HG03045 (cell line): Measurements from ENCODE around the gene SMYD1.
"Not testable (repeated sequence)": the region's sequence is repeated elsewhere in the genome, so short reads cannot be mapped to it uniquely, and the experiment has no call there.

Experiments
- ATAC-seq: cut with Tn5 transposase; IDR thresholded peaks from one replicate; pipeline ENCODE4 v1.9.1; 2021; ENCODE audit warnings: mild to moderate bottlenecking, moderate library complexity; ENCODE audit not compliant: unreplicated experiment

SMYD1 gene

DNA sequence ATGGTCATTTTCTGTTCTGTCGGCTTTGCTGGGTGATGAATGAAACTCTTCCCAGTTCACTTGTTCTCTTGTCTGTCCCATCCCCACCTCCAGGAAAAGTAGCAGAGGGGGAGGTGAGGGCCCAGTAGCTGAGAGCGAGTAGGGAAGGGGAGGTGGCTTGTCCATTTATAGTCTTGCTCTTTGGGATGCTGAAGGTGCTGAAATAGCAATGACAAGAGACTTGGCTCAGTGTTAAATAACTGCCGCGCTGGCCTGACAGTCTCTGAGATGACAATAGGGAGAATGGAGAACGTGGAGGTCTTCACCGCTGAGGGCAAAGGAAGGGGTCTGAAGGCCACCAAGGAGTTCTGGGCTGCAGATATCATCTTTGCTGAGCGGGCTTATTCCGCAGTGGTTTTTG is at the start of gene SMYD1:
Gene SMYD1, plus strand, starts transcription at position 228 of the 400 bp plus-strand sequence. Its CDS starts 40 bp downstream, at position 268.
- ATAC-seq, result no peak

DNA sequence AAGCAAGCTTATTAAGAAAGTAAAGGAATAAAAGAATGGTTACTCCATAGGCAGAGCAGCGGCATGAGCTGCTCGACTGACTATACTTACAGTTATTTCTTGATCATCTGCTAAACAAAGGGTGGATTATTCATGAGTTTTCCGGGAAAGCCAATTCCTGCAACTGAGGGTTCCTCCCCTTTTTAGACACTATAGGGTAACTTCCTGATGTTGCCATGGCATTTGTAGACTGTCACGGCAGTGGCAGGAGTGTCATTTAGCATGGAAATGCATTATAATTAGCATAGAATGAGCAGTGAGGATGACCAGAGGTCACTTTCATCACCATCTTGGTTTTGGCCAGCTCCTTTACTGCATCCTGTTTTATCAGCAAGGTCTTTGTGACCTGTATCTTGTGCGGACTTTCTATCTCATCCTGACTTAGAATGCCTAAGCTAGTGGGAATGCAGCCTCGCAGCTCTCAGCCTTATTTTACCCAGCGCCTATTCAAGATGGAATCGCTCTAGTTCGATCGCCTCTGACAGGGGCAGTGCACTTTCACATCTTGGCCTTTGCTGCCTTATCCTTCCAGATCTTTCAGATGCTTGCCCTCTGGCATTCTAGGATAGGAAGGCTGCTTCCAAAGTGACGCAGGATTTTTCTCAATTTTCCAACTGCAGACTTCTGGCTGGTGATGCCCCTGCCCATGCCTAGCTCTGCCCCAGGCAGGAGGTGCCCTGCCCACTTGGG is 49.4 kb upstream of the SMYD1 start:
- not testable (repeated sequence) for ATAC-seq

DNA sequence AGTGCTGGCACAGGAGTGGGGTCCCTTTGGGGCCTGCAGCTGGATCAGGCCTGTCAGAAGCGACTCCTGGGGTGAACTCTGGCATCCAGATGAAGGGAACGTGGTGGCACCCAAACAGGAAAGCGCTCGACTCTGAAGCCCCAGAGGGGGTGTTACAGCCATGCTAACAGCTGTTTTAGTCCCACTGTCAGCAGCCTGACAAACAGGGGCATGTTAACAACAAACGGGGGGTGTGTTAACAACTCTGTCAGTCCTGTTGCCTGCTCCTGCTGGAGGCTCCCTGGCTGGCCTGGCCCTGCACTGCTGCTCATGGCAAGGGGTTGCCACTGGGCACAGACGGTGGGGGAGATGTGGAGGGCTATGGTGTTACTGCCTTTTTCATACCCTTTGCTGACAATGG is 48.7 kb upstream of the SMYD1 start:
- ATAC-seq, result no peak

DNA sequence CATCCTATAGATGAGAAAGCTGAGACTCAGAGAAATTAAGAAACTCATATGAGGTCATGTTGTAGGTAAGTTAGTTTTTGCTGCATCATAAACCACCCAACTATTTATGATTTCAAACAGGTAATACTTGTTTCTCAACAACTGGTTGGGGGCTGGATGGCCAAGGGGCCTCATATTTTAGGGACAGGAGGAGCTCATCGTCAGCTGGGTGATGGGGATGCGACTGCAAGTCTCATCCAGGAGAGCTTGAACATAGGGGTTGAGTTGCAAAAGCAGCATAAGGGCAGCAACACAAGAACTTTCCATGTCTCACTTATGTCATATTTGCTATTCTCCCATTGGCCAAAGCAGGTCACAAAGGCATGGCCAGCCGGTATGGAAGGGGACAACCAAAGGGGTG is 47.6 kb upstream of the SMYD1 start:
- ATAC-seq, result no peak

DNA sequence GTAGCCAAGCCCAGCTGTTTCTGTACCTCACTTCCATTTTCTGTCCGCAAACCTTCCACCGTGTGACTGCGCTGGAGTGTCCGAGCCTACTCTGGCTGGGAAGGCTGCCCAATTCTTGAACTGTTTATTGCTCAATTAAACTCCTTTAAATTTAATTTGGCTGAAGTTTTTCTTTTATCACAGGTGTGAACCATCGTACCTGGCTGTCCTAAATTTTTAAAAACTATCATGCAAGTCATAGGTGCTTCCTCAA is 45.0 kb upstream of the SMYD1 start:
- ATAC-seq, result no peak

DNA sequence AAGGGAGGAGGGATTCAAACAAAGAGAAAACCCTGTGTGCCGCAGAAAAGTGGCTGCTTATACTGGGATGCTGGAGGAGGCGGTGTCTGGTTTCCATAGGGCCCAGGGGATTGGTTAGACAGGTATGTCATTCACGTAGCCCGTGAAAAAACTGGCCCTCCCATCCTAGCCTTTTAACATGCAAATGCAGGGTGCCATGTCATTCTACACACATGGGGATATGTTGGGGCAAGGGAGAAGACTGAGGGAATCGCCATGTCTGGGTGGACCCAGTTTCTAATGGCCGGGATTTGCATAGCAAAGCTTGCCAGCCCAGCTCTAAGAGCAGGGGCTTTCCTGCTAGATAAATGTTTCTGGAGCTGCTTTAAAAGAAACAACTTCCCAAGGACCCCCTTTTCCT is 43.1 kb upstream of the SMYD1 start:
- no peak for ATAC-seq

DNA sequence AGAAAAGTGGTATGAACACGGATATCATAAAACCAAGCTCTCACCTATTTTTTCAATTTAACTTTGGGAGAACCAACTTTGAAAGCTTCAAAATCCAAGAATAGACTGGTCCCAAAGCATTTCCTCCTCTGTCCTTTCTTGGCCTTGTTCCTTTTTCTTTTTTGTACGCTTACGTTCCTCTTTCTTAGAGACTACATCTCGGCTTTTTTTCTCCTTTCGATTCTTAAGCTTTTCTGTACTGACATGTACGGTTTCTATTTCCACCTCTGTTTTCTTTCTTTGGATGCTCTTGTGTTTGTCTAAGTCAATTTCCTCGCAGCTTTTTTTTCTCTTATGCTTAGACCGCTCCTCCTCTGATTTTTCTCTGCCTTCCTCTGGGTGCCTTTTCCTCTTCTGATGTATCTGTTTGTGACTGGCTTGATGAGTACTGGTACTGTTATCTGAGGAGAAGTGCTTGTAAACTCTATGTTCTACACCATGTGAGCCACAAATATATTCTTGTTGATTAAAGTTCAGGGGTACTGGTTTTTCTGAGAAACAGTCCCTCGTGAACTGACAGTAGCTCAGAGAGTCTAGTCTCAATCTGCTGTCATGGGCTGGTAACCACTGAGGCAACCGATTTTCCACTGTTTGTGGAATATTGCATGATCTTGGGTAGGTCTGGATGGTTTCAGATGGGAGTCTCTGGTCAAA is 39.8 kb upstream of the SMYD1 start:
- ATAC-seq, result no peak

DNA sequence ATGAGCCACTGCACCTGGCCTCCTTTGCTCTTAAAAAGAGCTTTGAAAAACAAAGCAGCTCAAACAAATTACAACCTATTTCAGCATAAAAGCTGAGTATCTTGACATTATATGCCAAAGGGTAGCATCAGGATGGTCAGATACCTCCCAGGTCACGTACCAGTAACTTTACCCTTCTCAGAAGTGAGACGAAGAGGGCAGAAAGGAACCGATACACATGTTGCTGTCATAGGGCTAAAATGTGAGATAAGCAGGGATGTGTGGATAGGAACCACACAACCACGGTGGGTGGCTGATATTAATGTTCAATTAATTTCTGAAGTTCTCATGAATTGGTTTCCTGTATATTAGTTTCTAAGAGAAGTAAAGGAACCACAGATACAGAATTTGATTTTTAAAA is 38.7 kb upstream of the SMYD1 start:
- no peak for ATAC-seq

DNA sequence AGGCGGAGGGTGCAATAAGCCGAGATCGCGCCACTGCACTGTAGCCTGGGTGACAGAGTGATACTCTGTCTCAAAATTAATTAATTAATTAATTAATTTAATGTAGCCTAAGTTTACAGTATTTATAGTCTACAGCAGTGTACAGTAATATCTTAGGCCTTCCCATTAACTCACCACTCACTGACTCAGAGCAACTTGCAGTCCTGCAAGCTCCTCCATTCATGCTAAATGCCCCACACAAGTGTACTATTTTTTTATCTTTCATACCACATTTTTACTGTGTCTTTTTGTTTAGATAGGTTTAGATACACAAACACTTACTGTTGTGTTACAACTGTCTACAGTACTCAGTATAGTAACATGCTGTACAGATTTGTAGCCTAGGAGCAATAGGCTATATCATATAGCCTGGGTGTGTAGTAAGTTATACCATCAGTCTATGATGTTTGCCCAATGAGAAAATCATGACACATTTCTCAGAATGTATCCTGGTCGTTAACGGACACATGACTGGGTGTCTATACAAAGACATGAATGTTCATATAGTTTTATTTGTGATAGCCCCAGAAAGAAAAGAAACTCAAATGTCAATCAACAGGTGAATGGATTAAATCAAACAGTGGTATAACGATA is 35.4 kb upstream of the SMYD1 start:
- no peak for ATAC-seq

DNA sequence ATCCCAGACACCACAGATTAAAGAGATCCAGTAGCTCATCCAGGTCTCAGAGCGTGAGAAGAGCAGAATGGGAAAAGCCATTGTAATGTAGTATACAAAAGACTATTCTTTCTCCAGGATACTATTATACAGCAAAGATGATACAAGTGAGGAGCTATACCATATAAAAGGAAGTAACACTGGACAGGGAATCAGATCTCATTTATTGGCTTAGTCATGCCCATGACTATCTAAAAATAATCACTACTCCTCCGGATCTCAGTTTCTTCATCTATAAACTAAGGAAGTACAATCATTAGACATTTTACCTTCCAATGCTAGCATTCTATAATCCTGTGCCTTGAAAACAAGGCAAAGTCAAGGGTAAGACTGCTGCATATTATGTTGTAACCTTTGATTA is 31.4 kb upstream of the SMYD1 start:
- no peak for ATAC-seq

DNA sequence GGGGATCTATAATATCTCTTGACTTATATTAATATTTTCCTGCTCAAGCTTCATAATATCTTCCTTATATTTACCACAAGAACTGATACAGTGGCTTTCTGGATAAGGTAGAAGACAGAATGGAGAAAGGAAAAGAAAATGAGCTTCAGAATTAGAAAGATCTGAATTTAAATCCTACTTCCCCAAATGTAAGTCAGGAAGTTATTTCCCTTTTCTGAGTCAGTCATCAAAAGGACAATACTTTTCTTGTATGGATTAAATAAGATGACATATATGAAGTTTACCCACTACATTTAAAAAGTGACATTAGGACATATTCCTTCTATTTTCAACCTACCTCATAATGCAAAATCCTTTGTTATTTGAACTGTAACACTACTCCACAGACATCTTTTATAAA is 31.0 kb upstream of the SMYD1 start:
- no peak for ATAC-seq

DNA sequence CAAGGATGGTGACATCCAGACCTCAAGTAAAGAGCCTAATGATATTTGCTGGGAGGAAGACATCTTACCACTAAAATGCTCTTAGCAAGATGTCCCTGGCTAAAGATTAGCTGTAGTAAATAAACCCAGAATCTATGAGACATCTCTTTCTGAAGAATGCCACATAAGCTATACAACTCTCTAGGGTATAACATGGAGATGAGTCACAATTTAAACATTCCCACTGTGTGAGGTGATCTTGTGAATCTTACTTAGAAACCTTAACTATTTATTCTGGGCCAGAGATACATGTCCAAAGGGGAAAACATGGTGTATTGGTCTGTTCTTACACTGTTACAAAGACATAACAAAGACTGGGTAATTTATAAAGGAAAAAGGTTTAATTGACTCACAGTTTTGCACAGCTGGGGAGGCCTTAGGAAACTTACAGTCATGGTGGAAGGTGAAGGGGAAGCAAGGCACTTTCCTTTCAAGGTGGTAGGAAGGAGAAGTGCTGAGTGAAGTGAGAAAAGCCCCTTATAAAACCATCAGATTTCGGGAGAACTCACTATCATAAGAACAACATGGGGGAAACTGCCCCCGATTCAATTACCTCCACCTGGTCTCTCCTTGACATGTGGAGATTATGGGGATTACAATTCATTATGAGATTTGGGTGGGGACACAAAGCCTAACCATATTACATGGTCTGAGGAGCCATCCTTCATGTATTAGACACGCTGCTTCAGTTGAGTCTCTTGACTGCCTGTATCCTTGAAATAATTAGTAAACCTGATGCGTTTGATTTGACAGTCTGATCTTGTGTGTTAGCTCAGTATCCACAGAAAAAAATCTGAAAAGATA is 29.1 kb upstream of the SMYD1 start:
- ATAC-seq, result no peak

DNA sequence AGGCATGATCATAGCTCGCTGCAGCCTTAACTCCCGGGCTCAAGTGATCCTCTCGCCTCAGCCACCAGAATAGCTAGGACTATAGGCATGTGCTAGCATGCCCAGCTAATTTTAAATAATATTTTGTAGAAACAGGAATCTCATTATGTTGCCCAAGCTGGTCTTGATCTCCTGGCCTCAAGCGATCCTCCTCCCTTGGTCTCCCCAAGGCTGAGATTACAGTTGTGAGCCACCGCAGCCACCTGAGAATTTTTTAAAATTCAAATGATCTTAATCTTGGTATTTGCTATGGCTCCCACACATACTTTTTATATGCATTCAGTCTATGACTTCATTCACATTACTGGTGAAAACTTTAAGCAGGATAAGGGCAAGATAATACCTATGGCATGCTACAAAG is 25.1 kb upstream of the SMYD1 start:
- no peak for ATAC-seq

DNA sequence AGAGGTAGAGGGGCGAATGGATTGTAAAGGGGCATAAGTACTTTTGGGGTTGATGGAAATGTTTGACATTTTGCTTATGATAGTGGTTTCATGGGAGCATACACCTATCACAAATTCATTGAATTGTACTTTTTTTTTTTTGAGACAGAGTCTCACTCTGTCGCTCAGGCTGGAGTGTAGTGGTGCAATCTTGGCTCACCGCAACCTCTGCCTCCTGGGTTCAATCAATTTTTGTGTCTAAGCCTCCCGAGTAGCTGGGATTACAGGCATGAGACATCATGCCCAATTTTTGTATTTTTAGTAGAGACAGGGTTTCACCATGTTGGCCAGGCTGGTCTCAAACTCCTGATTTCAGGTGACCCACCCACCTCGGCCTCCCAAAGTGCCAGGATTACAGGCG is 22.1 kb upstream of the SMYD1 start:
- not testable (repeated sequence) for ATAC-seq

DNA sequence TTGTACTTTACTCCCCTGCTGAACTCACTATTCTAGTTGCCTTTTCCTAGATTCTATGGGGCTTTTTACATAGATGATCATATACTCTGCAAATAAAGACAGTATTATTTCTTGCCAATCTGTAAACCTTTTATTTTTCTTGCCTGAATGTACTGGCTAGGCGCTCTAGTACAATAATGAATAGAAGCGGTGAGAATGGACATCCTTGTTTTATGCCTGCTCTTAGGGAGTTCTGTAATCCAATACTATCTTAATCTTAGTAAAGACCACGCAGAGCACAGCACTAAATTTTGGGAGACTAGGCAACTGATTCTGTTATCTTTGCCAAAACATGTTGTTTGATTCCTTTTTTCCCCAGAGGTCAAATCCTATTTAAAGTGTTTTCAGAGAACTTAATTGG is 19.1 kb upstream of the SMYD1 start:
- ATAC-seq, result no peak

DNA sequence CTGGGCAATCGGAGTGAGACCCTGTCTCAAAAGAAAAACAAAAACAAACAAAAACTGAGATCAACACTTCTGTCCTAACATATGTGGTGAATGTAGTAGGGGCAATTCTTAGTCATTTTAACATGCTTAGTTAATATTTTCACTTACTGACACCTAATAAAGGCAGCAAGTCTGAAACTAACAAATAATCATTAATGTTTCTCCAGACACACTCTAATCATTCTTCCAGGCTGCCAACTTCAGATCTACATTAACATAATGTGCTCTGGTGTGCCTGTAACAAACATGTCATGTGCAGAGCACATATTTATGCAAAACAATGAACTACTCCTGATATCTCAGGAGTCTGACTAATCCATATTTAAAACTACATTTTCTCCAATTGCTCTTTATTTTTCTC is 18.0 kb upstream of the SMYD1 start:
- no peak for ATAC-seq

DNA sequence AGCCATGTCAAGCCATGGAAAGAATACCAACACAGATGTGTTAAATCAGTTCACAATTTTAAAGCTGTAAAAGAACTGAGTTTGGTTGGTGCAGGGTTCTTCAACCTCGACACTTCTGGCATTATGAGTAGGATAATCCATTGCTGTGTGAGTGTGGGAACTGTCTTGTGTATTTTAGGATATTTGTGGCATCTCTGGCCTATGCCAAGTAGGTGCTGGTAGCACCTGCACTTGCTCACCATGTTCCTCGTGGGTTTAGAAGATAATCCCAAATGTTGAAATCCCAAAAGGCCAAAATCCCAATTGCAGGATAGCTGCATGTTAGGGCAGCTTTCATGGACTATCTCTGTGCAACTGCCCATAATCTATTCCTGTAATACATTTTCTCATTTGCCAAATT is 15.8 kb upstream of the SMYD1 start:
- no peak for ATAC-seq

DNA sequence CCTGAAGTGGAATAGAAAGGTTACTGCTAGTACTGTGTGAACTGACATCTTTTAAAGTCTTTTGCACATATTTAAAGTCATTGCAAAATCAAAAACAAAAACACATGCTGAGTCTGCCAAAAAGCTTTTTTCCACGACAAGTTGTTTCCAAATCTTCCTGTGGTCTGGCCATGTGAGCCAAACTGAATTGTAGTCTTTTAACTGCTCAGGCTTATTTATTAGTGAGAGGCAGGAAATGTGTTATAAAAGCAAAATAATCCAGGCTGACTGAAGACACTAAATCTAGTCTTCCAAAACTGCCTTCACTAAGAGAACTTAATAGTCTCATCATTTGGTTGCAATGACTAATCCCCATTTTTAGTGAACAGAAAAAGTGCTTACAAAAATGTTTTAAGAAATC is 14.3 kb upstream of the SMYD1 start:
- ATAC-seq, result no peak

DNA sequence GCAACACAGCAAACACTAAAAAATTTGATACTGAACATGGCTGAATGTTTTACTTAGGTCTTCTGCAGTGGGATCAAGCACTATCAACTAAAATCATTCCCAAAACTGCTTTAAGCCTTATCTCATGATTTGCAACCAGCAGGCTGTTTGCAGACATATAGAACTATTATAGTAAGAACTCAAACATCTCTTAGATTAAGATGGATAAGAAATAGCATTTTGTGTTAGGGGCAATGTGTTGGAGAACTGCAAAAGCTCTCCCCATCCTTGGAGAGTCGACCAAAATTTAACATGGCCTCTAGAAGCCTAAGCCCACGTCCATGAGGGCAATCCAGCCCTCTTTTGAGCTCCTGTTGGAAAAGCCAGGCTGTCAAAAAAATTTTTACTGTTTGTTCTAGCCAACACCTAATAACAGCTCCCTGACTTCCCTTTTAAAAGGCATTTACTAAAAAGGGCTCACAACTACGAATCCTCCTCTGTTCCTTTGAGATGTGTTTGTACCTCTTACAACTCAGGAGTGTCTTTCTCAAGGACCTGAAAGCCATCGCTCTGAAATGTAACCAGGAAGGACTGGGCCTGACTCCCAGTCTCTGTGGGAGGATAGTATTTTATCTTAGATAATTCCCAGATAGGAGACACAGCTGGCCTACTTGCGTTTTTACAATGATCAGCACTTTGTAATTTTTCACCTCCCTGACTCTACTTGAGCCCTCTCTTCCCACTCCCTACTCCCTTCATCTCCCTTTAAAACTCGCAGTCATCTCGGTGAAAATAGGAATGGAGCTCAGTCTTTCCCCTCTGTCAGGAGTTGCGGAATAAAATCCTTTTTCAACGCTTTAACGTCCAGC is 13.5 kb upstream of the SMYD1 start:
- no peak for ATAC-seq

DNA sequence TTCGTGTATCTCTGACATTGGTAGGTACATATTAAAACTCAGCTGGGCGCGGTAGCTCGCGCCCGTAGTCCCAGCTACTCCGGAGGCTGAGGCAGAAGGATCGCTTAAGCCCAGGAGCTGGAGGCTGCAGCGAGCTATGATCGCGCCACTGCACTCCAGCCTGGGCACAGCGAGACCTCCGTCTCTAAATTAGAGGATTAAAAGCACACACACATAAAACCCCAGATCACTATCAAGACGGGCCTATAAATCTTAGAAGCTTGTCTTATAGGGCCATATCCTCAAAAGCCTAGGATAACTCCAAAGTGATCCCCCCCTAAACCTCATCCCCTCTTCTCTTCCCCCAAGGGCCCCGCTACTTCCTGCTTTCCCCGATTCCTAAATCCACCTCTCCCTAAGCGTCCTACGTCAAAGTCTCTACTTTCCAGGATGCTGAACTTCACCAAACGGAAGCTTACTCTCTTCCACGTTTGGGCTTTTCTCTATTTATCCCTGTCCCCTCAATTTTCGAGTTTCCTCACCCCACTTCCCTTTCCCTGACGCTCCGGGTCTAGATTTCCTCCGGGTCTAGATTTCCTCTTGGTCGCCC is 12.7 kb upstream of the SMYD1 start:
- ATAC-seq, result no peak
